Measurements from ENCODE around the gene SETDB2.

Gene SETDB2

DNA sequence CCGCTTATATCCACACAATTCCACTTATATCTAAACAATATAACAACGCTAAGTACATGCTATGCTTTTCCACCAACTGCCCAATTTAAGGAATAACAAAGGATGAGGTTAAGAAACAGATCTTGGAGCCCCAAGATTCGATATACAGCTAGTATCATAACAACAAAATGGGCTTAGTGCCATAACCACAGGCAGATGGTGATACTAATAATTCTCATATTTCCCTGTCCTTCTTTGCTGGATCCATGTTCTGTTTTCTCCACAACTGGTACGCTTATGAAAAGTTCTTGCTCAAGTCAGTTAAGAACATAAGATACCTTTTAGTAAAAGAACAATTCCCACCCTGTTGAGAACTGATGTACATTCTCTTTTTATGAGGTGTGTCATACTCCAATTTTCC lies 34.1 kb upstream of the SETDB2 start:
- H3K9ac ChIP-seq (ENCODE audit: low read length) = no peak overlapping the region

GRCh38 chr13:49410477-49410876 lies 33.6 kb upstream of the SETDB2 start:
- H3K4me3 ChIP-seq (ENCODE audit: low read depth in 1 of 2, low read length in 2 of 2) = no peak overlapping the region
- H3K9me3 ChIP-seq (ENCODE audit: low read length) = no peaks in the 10 kb centered on the region
- H3K36me3 ChIP-seq (ENCODE audit: insufficient read depth, low read length) = no peaks in the 10 kb centered on the region
- no peak overlapping the region for H3K9ac ChIP-seq (ENCODE audit: low read length)
- peaks cover 25% of the 10 kb centered on the region for H3K4me1 ChIP-seq (ENCODE audit: insufficient read depth, low read length)
- H3K27ac ChIP-seq (ENCODE audit: low read depth, low read length) = no peak overlapping the region
- no peaks in the 10 kb centered on the region for H3K27me3 ChIP-seq (ENCODE audit: control insufficient read depth in 1 of 2, insufficient read depth in 2 of 2, low read length in 2 of 2)

More for the DNA sequence above, 34.1 kb upstream of the SETDB2 start:
- Histone ChIP-seq H3K27ac (ENCODE audit: low read depth, low read length) (no peak overlapping the region), H3K9me3 (ENCODE audit: low read length) (no peaks in the 10 kb centered on the region), H3K4me1 (ENCODE audit: insufficient read depth, low read length) (peaks cover 25% of the 10 kb centered on the region), H3K4me3 (ENCODE audit: low read depth in 1 of 2, low read length in 2 of 2) (no peak overlapping the region), H3K36me3 (ENCODE audit: insufficient read depth, low read length) (no peaks in the 10 kb centered on the region), H3K27me3 (ENCODE audit: control insufficient read depth in 1 of 2, insufficient read depth in 2 of 2, low read length in 2 of 2) (no peaks in the 10 kb centered on the region)

DNA sequence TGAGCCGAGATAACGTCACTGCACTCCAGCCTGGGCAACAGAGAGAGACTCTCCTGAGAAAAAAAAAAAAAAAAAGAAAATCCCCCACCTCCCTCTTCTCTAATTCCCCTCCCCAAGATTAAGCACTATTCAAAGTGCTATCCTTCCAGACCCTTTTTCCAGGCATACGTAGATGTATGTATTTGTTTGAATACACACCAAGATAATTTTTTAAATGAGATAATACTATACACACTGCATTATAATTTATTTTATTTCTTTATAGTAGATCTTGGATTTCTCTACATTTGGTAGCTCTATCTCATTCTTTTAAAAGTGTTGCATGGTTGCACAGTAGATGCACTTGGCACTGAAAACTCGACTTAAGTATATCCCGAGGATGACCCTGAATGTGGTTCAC lies 32.7 kb upstream of the SETDB2 start:
- no peaks in the 10 kb centered on the region for H3K27me3 ChIP-seq (ENCODE audit: control insufficient read depth in 1 of 2, insufficient read depth in 2 of 2, low read length in 2 of 2)
- no peak overlapping the region for H3K9ac ChIP-seq (ENCODE audit: low read length)
- no peak overlapping the region for H3K4me3 ChIP-seq (ENCODE audit: low read depth in 1 of 2, low read length in 2 of 2)
- no peaks in the 10 kb centered on the region for H3K36me3 ChIP-seq (ENCODE audit: insufficient read depth, low read length)
- no peaks in the 10 kb centered on the region for H3K9me3 ChIP-seq (ENCODE audit: low read length)
- H3K4me1 ChIP-seq (ENCODE audit: insufficient read depth, low read length) = peaks cover 25% of the 10 kb centered on the region
- no peak overlapping the region for H3K27ac ChIP-seq (ENCODE audit: low read depth, low read length)

DNA sequence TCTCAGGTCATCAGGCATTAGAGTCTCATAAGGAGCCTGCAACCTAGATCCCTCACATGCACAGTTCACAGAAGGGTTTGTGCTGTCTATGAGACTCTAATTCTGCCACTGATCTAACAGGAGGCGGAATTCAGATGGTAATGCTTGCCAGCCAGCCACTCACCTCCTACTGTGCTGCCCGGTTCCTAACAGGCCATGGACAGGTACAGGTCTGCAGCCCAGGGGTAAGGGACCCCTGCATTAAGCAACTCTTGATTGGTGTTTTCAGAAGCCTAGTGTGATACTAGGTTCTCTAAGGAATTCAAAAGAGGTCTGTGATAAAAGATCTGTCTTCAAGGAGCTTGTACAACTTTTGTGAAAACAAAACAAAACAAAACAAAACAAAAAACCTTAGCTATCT lies 31.3 kb upstream of the SETDB2 start:
- Histone ChIP-seq H3K27ac (ENCODE audit: low read depth, low read length) (no peak overlapping the region), H3K9me3 (ENCODE audit: low read length) (no peaks in the 10 kb centered on the region), H3K4me1 (ENCODE audit: insufficient read depth, low read length) (peaks cover 25% of the 10 kb centered on the region), H3K36me3 (ENCODE audit: insufficient read depth, low read length) (no peaks in the 10 kb centered on the region), H3K4me3 (ENCODE audit: low read depth in 1 of 2, low read length in 2 of 2) (no peak overlapping the region), H3K9ac (ENCODE audit: low read length) (no peak overlapping the region), H3K27me3 (ENCODE audit: control insufficient read depth in 1 of 2, insufficient read depth in 2 of 2, low read length in 2 of 2) (no peaks in the 10 kb centered on the region)

DNA sequence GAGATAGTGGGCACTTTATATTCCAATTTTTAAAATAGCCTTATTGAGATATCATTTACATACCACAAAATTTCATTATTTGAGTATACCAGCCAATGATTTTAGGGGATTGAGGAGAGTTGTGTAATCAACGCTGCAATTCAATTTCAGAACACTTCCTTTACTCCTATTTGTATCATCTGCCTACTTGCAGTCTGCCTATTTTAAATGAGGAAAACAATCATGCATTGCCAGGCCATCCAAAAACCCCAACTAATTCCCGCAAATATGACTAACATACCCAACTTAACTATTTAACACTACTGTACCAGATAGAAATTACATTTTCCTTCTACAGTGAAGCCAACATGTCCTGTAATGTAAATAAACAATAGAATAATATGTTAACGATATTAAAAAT lies 26.9 kb upstream of the SETDB2 start:
- H3K36me3 ChIP-seq (ENCODE audit: insufficient read depth, low read length) = no peaks in the 10 kb centered on the region
- H3K4me3 ChIP-seq (ENCODE audit: low read depth in 1 of 2, low read length in 2 of 2) = no peak overlapping the region
- peaks cover 5% of the 10 kb centered on the region for H3K4me1 ChIP-seq (ENCODE audit: insufficient read depth, low read length)
- H3K27me3 ChIP-seq (ENCODE audit: control insufficient read depth in 1 of 2, insufficient read depth in 2 of 2, low read length in 2 of 2) = no peaks in the 10 kb centered on the region
- no peak overlapping the region for H3K27ac ChIP-seq (ENCODE audit: low read depth, low read length)
- H3K9ac ChIP-seq (ENCODE audit: low read length) = no peak overlapping the region
- H3K9me3 ChIP-seq (ENCODE audit: low read length) = no peaks in the 10 kb centered on the region

DNA sequence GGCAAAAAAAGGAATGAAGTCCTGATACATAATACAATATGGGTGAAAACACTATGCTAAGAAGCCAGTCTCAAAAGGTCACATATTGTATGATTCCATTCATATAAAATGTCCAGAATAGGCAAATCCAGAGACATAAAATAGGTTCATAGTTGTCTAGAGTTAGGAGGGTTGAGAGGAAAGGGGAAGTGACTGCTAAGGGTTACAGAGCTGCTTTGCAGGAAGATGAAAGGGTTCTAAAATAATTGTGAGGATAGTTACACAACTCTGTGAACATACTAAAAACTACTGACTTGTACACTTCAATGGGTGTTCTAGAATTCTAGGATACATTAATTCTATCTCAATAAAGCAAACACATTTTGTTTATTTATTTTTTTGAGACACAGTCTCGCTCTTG lies 25.9 kb upstream of the SETDB2 start:
- Histone ChIP-seq H3K9ac (ENCODE audit: low read length) (no peak overlapping the region), H3K27ac (ENCODE audit: low read depth, low read length) (no peak overlapping the region), H3K27me3 (ENCODE audit: control insufficient read depth in 1 of 2, insufficient read depth in 2 of 2, low read length in 2 of 2) (no peaks in the 10 kb centered on the region), H3K36me3 (ENCODE audit: insufficient read depth, low read length) (no peaks in the 10 kb centered on the region), H3K9me3 (ENCODE audit: low read length) (no peaks in the 10 kb centered on the region), H3K4me3 (ENCODE audit: low read depth in 1 of 2, low read length in 2 of 2) (no peak overlapping the region), H3K4me1 (ENCODE audit: insufficient read depth, low read length) (peaks cover 5% of the 10 kb centered on the region)

- Histone ChIP-seq H3K9me3 (ENCODE audit: low read length) (no peaks in the 10 kb centered on the region), H3K9ac (ENCODE audit: low read length) (no peak overlapping the region), H3K4me3 (ENCODE audit: low read depth in 1 of 2, low read length in 2 of 2) (no peak overlapping the region), H3K36me3 (ENCODE audit: insufficient read depth, low read length) (no peaks in the 10 kb centered on the region), H3K27me3 (ENCODE audit: control insufficient read depth in 1 of 2, insufficient read depth in 2 of 2, low read length in 2 of 2) (no peaks in the 10 kb centered on the region), H3K27ac (ENCODE audit: low read depth, low read length) (no peak overlapping the region), H3K4me1 (ENCODE audit: insufficient read depth, low read length) (no peaks in the 10 kb centered on the region)
Measured at GRCh38 chr13:49419276-49419675, 24.8 kb upstream of the SETDB2 start.

- Histone ChIP-seq H3K9me3 (ENCODE audit: low read length) (no peaks in the 10 kb centered on the region), H3K4me1 (ENCODE audit: insufficient read depth, low read length) (no peaks in the 10 kb centered on the region), H3K4me3 (ENCODE audit: low read depth in 1 of 2, low read length in 2 of 2) (no peak overlapping the region), H3K27me3 (ENCODE audit: control insufficient read depth in 1 of 2, insufficient read depth in 2 of 2, low read length in 2 of 2) (no peaks in the 10 kb centered on the region), H3K36me3 (ENCODE audit: insufficient read depth, low read length) (no peaks in the 10 kb centered on the region), H3K9ac (ENCODE audit: low read length) (no peak overlapping the region), H3K27ac (ENCODE audit: low read depth, low read length) (no peak overlapping the region)
Measured at GRCh38 chr13:49421391-49421790, 22.7 kb upstream of the SETDB2 start.

- H3K9ac ChIP-seq (ENCODE audit: low read length) = no peak overlapping the region
Measured at GRCh38 chr13:49424011-49424560, 20.0 kb upstream of the SETDB2 start.

DNA sequence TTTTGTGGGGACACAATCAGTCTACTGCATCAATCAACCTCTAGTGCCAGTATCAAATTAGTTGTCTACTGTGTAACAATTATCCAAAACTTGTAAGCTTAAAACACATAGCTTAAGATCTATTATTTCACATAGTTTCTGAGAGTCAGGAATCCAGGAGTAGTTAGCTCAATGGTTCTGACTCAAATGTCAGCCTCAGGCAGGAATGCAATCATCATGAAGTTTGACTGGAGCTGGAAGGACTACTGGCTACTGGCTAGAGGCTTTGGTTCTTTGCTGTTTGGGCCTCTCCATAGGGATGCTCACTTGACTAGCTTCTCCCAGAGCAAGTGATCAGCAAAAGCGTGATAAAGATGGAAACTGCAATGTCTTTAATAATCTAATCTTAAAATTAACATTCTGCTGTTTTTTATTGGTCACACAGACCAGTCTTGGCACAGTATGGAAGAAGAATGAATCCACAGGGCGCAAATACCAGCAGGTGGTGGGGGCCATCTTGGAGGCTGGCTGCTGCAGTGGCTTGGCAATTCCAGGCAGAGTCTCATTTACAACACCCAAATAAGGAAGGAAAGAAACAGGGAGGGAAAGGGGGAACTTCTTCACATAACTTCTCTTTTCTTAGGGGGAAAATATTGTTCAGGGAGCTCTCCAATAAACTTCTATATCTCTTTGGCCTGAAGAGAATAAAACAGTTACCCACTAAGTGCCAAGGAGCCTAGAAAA lies 15.9 kb upstream of the SETDB2 start:
- no peak overlapping the region for H3K4me3 ChIP-seq (ENCODE audit: low read depth in 1 of 2, low read length in 2 of 2)
- no peaks in the 10 kb centered on the region for H3K27me3 ChIP-seq (ENCODE audit: control insufficient read depth in 1 of 2, insufficient read depth in 2 of 2, low read length in 2 of 2)
- H3K36me3 ChIP-seq (ENCODE audit: insufficient read depth, low read length) = peaks cover 3% of the 10 kb centered on the region
- H3K4me1 ChIP-seq (ENCODE audit: insufficient read depth, low read length) = no peaks in the 10 kb centered on the region
- H3K27ac ChIP-seq (ENCODE audit: low read depth, low read length) = no peak overlapping the region
- H3K9ac ChIP-seq (ENCODE audit: low read length) = no peak overlapping the region
- H3K9me3 ChIP-seq (ENCODE audit: low read length) = no peaks in the 10 kb centered on the region

More at GRCh38 chr13:49424011-49424560, 20.0 kb upstream of the SETDB2 start:
- H3K9me3 ChIP-seq (ENCODE audit: low read length) = no peaks in the 10 kb centered on the region
- H3K27ac ChIP-seq (ENCODE audit: low read depth, low read length) = no peak overlapping the region
- no peaks in the 10 kb centered on the region for H3K4me1 ChIP-seq (ENCODE audit: insufficient read depth, low read length)
- no peaks in the 10 kb centered on the region for H3K27me3 ChIP-seq (ENCODE audit: control insufficient read depth in 1 of 2, insufficient read depth in 2 of 2, low read length in 2 of 2)
- H3K36me3 ChIP-seq (ENCODE audit: insufficient read depth, low read length) = peaks cover 3% of the 10 kb centered on the region
- no peak overlapping the region for H3K4me3 ChIP-seq (ENCODE audit: low read depth in 1 of 2, low read length in 2 of 2)

GRCh38 chr13:49429121-49429520 lies 15.0 kb upstream of the SETDB2 start:
- Histone ChIP-seq H3K4me1 (ENCODE audit: insufficient read depth, low read length) (no peaks in the 10 kb centered on the region), H3K27ac (ENCODE audit: low read depth, low read length) (no peak overlapping the region), H3K9ac (ENCODE audit: low read length) (no peak overlapping the region), H3K27me3 (ENCODE audit: control insufficient read depth in 1 of 2, insufficient read depth in 2 of 2, low read length in 2 of 2) (no peaks in the 10 kb centered on the region), H3K9me3 (ENCODE audit: low read length) (no peaks in the 10 kb centered on the region), H3K4me3 (ENCODE audit: low read depth in 1 of 2, low read length in 2 of 2) (no peak overlapping the region), H3K36me3 (ENCODE audit: insufficient read depth, low read length) (peaks cover 8% of the 10 kb centered on the region)

- peaks cover 5% of the 10 kb centered on the region for H3K36me3 ChIP-seq (ENCODE audit: insufficient read depth, low read length)
- H3K27ac ChIP-seq (ENCODE audit: low read depth, low read length) = no peak overlapping the region
- no peak overlapping the region for H3K4me3 ChIP-seq (ENCODE audit: low read depth in 1 of 2, low read length in 2 of 2)
- H3K4me1 ChIP-seq (ENCODE audit: insufficient read depth, low read length) = peaks cover 7% of the 10 kb centered on the region
- no peaks in the 10 kb centered on the region for H3K9me3 ChIP-seq (ENCODE audit: low read length)
- no peaks in the 10 kb centered on the region for H3K27me3 ChIP-seq (ENCODE audit: control insufficient read depth in 1 of 2, insufficient read depth in 2 of 2, low read length in 2 of 2)
- H3K9ac ChIP-seq (ENCODE audit: low read length) = no peak overlapping the region
Measured at GRCh38 chr13:49435992-49436391, 8.1 kb upstream of the SETDB2 start.
